Inflammatory macrophage treated with lipopolysaccharide for 1 hour (primary cell): ENCODE results near the gene SAE1.
"Not testable (repeated sequence)": the region's sequence is repeated elsewhere in the genome, so short reads cannot be mapped to it uniquely, and the experiment has no call there.

Experiments used
- DNase-seq, 2 donors: peaks; one replicate each; pipeline ENCODE4 v3.0.0-alpha.2; 2020 to 2022

Gene SAE1

DNA sequence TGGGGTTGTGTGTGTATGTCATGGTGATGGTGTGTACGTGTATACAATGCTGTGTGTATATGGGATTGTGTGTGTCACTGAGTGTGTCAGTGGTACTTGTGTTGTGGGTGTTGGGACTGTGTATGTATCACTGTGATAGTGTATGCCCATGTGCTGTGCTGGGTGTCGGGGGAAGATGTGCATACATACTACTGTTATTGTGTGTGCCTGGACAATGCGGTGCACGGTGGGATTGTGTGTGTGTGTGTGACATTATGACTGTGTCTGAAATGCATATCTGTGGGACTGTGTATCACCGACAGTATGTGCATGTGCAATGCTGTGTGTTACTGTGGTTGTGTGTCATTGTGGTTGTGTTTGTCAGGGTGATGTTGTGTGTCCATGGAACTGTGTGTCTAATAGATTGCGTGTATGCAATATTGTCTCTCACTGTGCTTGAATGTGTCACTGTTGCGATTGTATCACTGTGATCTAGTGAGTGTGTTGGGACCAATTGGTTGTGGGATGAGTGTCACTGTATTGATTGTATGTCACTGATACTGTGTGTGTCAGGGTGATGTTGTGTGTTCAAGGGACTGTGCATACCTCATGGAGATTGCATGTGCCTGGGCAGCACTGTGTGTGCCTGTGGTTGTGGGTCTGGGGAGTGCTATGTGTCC, 111.4 kb downstream of the SAE1 start:
- DNase-seq = no peak

DNA sequence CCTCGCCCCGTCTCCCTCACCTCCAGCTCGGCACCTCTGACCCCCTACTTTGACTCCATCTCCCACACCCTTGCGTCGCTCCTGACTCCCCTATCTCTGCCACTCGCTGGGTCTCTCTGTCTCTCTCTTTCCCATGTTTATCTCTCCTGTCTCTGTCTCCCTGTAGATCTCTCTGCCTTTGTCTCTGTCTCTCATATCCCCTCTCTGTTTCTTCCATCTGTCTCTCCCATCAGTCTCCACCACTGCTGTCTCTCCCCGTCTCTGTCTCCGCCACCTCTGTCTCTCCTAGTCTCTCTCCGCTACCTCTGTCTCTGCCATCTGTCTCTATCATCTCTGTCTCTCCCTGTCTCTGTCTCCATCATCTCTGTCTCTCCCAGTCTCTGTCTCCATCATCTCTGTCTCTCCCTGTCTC, 112.7 kb downstream of the SAE1 start:
- no peak for DNase-seq

DNA sequence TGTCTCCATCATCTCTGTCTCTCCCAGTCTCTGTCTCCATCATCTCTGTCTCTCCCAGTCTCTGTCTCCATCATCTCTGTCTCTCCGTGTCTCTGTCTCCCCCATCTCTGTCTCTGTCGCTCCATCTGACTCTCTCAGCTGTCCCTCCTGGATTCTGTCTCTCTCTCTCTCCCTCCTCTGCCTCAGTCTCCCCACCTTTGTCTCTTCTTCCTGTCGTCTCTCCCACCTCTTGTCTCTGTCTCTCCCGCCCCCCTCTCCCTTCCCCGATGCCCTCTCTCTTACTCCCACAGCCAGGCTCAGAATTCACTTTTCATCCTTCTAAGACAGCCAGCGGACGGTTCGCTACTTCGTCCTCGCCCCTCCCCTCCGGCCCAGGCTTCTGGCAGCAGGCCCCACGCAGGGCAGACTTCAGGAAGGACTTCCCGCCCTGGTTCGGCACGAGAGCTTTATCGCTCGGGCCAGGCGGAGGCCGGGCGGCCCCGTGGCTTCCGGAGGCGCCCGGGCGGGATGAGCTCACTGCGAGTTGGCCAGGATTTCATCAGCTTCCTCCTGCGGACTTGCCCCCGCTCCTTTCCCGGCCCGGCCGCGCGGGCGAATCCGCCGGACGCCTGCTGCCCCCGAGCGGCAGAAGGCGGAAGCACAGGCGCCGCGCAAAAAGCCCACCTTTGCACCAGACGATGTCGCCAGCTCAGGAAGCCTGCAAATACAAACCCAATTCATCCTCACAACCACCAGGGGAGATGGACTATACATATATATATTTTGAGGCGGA, 113.3 kb downstream of the SAE1 start:
- DNase-seq = peak; percentile 95 to 96

DNA sequence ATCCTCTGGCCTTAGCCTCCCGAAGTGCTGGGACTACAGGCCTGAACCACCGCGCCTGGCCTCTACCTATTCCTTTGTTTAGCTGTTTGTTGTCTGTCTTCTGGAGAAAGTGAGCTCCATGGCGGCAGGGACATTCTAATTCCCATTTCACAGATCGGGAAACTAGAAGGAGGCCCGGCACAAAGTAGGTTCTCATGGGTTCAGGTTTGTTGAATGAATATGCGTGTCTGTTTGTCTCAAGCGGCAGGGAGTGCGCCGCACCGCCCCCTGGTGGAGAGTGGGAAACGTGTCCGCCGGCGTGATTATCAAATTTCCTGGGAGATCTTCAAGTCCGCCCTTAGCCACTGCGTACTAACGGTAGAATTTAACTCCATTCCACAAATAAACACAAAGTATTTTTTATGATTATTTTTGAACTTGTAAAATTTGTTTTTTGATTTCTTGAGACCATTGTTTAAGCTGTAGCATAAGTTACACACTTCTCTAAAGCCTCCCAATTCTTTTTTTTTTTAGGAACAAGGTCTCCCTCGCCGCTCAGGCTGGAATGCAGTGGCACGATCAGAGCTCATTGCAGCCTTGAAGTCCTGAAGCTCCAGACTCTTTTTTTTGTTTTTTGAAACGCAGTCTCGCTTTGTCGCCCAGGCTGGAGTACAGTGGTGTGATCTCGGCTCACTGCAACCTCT, 116.8 kb downstream of the SAE1 start:
- peak; percentile 57 to 92 for DNase-seq

DNA sequence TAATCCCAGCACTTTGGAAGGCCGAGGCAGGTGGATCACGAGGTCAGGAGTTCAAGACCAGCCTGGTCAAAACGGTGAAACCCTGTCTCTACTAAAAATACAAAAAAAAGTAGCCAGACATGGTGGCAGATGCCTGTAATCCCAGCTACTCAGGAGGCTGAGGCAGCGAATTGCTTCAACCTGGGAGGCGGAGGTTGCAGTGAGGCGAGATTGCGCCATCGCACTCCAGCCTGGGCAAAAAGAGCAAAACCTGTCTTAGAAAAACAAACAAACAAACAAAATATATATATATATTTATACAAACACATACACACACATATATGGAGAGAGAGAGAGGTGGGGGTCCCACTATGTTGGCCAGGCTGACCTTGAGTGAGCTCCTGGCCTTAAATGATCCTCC, 122.4 kb downstream of the SAE1 start:
- DNase-seq = not testable (repeated sequence)

DNA sequence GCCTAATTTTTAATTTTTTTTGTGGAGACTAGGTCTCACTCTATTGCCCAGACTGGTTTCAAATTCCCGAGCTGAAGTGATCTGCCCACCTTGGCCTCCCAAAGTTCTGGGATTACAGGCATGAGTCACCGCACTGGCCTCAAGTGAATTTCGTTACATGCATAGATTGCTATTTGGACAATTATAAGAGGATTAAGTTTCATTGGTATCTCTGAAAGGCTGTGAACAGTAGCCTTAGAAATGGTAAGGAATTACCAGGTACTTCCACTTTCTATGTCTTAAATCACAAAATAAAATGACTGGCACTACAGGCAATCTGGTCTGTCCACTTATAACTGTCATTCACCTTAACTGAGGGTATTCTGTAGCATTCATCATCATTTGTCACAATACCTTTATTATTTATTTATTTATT, 122.8 kb downstream of the SAE1 start:
- no peak for DNase-seq

DNA sequence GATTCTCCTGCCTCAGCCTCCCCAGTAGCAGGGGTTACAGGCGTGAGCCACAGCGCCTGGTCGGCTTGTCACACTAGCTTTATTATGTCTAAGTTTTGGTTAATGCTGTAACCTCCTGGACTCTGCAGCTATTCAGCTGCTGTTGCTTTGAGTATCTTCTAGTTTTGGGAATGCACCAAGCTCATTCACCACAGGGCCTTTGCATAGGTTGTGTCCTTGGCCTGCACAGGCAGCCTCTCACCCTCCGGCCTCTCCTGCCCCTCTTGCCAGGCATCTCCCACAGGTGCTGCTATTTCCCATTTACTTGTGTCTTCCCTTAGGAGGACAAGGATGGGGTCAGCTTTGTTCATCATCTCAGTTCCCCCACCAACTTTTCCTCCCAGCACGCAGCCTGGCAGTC, 123.3 kb downstream of the SAE1 start:
- no peak for DNase-seq

DNA sequence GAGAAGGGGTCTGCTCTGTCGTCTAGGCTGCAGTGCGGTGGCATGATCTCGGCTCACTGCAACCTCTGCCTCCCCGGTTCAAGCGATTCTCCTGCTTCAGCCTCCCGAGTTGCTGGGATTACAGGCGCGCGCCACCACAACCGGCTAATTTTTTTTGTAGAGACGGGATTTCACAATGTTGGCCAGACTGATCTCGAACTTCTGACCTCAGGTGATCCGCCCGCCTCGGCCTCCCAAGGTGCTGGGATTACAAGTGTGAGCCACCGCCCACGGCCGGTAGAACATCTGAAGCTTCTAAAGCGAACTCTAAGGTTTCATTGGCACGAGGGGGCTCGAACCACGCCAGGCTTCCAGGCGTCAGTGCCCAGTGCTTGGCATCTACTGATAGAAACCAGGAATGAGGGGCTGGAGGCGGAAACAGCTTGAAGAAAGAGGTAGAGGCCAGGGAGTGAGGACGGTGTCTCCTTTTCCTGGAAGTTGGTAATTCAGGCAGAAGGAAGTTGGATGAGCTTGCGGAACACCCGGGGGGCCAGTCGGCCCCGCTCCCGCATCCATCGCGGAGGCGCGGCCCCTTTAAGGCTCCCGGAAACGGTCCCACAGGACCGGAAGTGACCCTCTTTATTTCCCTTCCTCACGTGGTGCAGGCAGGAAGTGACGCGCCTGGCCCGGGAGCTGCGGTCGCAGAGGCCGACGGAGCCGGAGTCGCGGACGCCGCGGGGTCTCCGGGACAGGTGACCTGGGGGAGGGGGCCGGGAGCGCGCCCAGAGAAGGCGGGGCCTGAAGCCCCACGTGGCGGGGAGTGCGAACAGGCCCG, 125.5 kb downstream of the SAE1 start, which contains the start of gene CCDC9:
Gene CCDC9 (plus strand): TSS at position 647 of the 814 bp plus-strand sequence. CDS start 1,876 bp downstream, outside the sequence.
- DNase-seq = peak; percentile 93 to 94

DNA sequence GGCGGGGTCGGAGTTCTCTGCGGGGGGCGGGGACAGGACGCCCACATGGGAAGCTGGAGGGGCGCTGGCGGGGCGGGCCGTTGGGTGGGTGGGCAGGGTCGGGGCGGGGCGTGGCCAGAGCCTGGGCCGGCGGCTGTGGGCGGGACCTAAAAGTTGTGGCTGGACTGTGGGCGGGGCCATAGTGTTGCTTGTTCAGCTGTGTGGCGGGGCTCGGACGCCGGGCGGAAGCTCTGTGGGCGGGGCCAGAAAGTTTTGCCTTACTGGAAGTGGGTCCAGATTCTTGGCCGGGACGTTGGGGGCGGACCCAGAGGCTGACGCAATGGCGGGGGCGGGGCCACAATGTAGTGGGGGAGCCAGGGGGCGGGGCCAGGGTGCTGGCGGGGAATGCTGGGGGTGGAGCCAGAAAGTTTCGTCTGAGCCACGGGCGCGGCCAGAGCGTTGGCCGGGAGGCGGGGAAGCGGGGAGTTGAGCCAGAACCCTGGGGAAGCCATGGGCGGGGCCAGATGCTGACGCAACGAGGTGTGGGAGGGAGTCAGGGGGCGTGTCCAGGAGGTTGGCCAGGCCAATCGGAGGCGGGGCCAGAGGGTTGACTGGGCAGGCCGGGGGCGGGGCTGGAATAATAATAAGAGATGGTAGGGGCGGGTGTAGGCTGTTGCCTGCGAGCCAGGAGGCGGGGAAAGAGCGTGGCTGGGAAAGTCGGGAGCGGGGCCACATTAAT, 126.2 kb downstream of the SAE1 start:
- DNase-seq = peak; percentile 99 to 100

DNA sequence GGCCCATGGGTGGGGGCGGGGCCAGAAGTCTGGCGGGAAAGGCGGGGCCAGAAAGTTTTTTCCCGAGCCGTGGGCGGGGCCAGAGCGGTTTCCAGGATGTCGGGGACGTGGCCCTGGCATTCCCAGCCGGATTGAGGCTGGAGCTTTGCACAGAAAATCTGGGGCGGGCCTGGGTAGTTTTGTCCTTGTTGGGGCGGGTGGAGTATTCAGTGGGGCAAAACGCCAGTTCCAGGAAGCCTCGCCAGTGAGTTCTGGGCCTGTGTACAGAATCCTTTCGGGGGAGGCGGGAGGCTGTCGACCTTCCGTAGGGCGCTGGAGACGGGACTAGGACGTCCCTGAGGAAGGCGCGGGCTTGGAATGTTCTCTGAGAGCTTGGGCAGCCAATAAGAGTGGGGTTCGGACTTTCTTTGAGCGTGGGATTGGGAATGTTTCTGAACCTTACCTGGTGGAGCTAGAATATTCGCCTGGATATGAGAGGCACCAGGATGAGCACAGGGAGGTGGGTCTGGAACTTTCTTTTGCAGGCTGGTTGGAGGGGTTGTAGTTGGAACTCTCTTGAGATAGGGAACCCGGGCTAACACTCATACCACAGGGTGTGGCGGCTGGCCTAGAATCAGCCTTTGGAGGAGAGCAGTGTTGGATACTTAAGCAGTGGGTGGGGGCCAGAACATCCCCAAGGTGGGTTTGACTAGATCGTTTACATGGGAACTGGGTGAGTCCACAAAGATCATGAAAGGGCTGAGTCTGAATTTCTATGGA, 127.0 kb downstream of the SAE1 start:
- DNase-seq = no peak

DNA sequence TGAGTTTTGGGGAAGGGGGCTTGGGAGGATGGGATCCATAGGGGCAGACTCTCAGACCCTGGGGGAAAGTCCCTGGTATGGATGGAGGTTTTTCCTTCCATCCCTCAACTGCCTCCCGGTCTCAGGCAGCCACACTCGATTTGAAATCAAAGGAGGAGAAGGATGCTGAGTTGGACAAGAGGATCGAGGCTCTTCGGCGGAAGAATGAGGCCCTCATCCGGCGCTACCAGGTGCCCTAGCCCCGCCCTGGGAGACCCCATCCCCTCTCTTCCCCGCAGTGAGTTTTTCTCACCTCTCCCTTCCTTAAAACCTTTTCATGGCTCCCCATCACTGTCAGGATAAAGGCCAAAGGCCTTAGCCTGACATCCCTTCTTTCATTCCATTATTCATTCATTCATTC, 127.8 kb downstream of the SAE1 start:
- DNase-seq = no peak

DNA sequence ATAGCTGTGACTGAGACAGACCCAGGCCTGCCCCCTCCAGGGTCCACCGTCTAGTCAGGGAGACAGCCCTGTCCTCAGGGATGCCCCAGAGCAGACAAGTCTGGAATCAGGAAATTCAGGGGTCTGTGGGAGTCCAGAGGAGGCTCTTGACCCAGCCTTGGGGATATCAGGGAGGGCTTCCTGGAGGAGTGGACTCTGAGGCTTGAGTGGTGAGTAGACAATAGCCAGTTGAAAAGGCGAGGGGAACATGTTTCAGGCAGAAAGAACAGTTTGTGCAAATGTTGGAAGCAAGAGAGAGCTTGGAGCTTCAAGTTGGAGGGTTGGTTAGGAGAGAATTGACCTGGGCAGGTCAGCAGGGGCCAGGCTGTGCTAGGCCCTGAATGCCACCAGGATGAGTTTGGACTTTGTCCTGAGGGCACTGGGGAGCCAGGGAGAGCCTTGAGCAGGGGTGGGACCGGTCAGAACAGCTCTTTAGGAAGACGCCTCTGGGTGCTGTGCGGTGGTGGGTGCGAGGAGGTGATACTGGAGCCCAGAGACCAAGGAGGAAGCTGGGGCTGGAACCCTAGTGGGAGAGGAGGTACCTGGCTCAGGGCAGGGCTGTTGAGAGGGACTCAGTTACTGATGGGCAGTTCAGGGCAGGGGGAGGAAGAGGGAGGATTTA, 128.4 kb downstream of the SAE1 start:
- no peak for DNase-seq
